ENCODE results near the gene MYLK. TPM values are rescaled to one million over a fixed set of nuclear protein-coding genes. Genes with fewer than 3 reads are reported as not detected.

MYLK gene
- total RNA-seq, 2 experiments from 2014 or later, result not detected

DNA sequence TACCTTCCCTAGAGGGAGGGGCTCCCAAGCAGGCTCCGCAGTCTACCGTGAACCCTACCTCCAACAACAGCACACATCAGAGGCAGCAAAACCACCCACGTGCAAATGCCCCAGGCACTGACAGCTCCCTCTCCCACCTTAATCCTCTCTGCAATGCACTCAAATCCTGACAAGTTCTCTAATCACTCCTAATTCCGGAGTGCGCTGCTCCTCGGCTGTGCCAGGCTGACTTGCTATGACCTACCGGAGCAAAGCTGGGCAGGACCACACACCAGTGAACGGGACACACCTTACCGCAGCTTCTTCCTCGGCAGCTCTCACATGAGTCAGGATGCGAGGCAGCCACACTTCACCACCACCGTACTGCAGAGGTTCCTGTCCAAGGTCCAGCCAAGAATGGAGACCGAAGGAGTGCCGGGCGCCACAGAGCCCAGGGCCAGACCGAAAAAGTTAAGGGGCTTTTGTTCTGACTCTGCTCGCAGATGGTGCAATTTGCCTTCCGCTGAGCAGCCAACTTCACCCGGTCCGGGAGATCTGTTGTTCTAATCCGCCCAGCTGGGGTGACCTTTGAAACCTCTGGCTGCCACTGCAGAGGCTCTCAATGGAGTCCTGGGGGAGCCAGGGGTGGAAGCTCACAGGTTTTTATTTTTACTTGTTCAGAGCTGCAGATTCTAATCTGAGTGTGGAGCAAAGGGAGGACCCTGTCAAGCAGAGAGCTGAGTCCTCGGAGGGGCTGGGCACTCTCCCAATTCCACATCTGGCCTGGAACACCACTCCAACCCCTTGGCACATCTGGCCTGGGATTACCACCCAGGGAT lies 84.4 kb downstream of the MYLK start:
- intact Hi-C loops (cut with micrococcal nuclease), result no loop called here
- no peaks in the 10 kb centered on the region for H3K27me3 Mint-ChIP-seq (ENCODE audit: low read depth)
- H3K27ac Mint-ChIP-seq, result no peak overlapping the region
- no peak overlapping the region for H3K4me3 Mint-ChIP-seq
- H3K4me1 Mint-ChIP-seq (ENCODE audit: low read depth), result no peaks in the 10 kb centered on the region
- no peaks in the 10 kb centered on the region for H3K36me3 Mint-ChIP-seq (ENCODE audit: low read depth)
- H3K9me3 Mint-ChIP-seq, result no peaks in the 10 kb centered on the region
- CTCF ChIA-PET, result interaction anchor here (0.7 kb wide), 1 partner anchor 137 kb away, joined by 4 read pairs; no protein-coding TSS in a partner anchor
- no peak for DNase-seq

DNA sequence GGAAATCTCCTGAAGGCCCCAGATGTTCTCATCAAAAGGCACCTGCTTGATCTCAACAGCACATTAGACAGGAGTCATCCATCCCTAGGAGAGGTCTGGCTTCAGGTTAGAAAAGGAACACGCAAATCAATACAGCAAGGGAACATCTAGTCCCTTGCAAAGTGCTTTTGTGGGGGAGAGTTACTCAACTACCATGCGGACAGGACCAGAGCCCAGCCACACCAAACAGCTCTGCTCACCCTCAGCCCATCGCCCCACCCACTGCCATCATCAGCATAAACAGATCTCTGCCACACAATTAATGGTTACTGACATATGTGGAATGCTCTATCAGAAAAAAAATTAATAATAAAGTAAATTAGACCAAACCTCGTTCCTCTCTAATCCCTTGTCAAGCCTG lies 85.6 kb downstream of the MYLK start:
- DNase-seq, result no peak
- Mint-ChIP-seq H3K9me3 (no peaks in the 10 kb centered on the region), H3K27ac (no peak overlapping the region), H3K36me3 (ENCODE audit: low read depth) (no peaks in the 10 kb centered on the region), H3K4me3 (no peak overlapping the region), H3K27me3 (ENCODE audit: low read depth) (no peaks in the 10 kb centered on the region), H3K4me1 (ENCODE audit: low read depth) (no peaks in the 10 kb centered on the region)
- intact Hi-C loops (cut with micrococcal nuclease), result no loop called here
- CTCF ChIA-PET, result no interaction called here

DNA sequence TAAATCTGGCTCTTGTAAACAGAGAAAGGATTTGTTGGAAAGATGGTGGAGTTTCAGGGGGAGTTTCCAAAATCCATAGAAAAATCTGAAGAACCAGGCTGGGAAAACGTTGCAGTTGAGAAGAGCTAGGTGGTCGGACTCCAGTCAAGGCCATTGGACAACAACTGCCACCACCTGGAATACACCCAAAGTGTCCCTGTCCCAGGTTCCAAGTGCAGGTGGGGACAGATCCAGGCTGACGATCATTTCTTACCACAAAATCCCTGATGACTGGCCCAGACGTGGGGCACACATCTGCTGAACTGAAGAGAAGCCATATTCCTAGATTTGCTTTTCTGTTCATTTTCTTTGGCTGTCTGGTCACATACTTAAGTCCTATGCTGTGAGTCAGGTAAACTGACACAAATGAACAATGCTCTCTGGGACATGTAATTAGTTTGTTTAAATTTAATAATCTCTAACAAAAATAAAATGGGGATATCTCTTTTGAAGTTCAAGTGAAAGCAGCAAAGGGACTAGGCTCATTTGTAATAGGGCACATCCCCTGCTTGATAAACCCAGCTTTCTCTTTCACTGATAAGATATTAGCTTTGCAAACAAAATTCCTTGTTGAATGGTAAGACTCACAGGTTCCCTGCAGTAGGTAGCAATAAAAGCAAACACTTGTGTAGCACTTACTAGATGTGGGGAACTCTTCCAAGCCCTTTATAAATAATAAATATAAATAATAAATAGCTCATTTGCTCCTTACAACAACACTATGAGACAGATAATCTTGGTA lies 88.5 kb downstream of the MYLK start:
- no peak overlapping the region for H3K4me3 Mint-ChIP-seq
- no peaks in the 10 kb centered on the region for H3K4me1 Mint-ChIP-seq (ENCODE audit: low read depth)
- CTCF ChIA-PET, result interaction anchor here (1.2 kb wide), 1 partner anchor 50 kb away, joined by 3 read pairs; no protein-coding TSS in a partner anchor
- no peaks in the 10 kb centered on the region for H3K36me3 Mint-ChIP-seq (ENCODE audit: low read depth)
- intact Hi-C loops (cut with micrococcal nuclease), result no loop called here
- no peak for DNase-seq
- no peak overlapping the region for H3K27ac Mint-ChIP-seq
- no peaks in the 10 kb centered on the region for H3K9me3 Mint-ChIP-seq
- no peaks in the 10 kb centered on the region for H3K27me3 Mint-ChIP-seq (ENCODE audit: low read depth)

DNA sequence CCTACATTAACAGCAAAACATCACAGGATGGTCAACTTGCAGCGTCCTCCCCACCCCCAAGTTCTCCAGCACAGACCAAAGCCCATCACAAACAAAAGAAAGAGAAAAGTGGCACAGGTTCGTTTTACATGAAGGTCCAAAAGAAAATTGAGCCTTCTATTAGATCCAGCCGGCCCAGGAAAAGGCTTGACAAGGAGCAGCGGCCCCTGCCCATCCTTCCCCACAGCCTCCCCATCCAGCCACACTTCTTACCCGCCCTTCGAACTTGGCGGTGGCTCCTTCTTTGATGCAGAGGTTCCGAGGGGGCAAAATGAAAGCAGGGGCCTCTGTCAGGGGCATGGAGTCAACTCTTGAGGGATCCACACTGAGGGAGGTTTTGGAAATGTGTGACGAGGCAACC lies 90.7 kb downstream of the MYLK start:
- peaks cover 4% of the 10 kb centered on the region for H3K27me3 Mint-ChIP-seq (ENCODE audit: low read depth)
- DNase-seq, result no peak
- CTCF ChIA-PET, result no interaction called here
- intact Hi-C loops (cut with micrococcal nuclease), result no loop called here
- H3K4me3 Mint-ChIP-seq, result no peak overlapping the region
- no peak overlapping the region for H3K27ac Mint-ChIP-seq
- H3K9me3 Mint-ChIP-seq, result no peaks in the 10 kb centered on the region
- no peaks in the 10 kb centered on the region for H3K4me1 Mint-ChIP-seq (ENCODE audit: low read depth)
- H3K36me3 Mint-ChIP-seq (ENCODE audit: low read depth), result no peaks in the 10 kb centered on the region

DNA sequence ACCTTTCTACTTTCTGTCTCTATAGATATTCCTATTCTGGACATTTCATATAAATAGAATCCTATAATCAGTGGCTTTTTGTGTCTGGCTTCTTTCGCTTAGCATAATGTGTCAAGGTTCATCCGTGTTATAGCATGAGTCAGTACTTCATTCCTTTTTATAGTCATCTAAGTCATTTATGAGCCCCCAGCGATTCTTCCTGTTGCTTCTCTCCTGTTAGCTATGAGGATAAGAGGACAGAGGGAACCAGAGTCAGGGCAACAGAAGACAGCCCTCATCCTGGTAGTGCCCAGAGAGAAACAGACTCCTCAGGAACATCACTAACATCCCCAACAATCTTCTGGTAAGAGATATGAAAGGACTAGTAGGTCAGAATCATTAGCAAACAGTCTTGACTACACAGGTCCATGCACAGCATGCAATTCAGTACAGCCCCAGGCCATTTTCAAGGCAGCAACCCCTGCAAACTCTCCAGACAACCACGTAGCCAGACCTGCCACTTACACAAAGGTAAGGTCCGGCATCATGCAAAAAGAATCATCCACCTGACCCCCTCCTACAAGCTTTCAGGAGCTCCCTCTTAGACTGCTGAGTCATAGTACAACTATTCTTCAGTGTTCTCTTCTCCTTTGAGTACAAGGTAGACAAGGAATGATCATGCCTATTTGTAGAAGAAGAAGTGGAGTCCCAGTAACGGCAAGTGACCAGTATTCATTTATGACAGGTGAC lies 91.5 kb downstream of the MYLK start:
- H3K27ac Mint-ChIP-seq, result no peak overlapping the region
- DNase-seq, result no peak
- intact Hi-C loops (cut with micrococcal nuclease), result no loop called here
- H3K27me3 Mint-ChIP-seq (ENCODE audit: low read depth), result peaks cover 4% of the 10 kb centered on the region
- no peaks in the 10 kb centered on the region for H3K4me1 Mint-ChIP-seq (ENCODE audit: low read depth)
- H3K4me3 Mint-ChIP-seq, result no peak overlapping the region
- no peaks in the 10 kb centered on the region for H3K9me3 Mint-ChIP-seq
- CTCF ChIA-PET, result no interaction called here
- H3K36me3 Mint-ChIP-seq (ENCODE audit: low read depth), result no peaks in the 10 kb centered on the region

DNA sequence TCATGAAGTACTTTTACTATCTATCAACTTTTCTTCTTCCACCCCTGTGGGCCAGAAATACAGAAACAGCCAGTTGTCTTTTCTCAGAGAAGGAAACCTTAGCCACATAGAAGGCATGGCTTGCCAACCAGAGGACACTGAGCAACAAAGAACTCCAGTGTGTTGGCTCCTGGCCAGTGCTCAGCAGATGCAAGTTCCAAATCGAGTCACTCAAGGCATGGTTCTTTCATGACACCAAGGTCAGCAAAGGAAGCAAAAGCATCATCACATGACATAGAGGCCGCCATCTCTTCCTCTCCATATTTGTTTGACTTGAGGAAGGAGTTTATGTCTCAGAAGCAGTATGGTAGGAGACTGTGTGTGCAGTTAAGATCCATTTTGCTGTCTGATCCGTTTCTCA lies 92.2 kb downstream of the MYLK start:
- no peaks in the 10 kb centered on the region for H3K4me1 Mint-ChIP-seq (ENCODE audit: low read depth)
- CTCF ChIA-PET, result no interaction called here
- H3K4me3 Mint-ChIP-seq, result no peak overlapping the region
- no peaks in the 10 kb centered on the region for H3K36me3 Mint-ChIP-seq (ENCODE audit: low read depth)
- no peak for DNase-seq
- H3K27ac Mint-ChIP-seq, result no peak overlapping the region
- intact Hi-C loops (cut with micrococcal nuclease), result no loop called here
- H3K9me3 Mint-ChIP-seq, result no peaks in the 10 kb centered on the region
- H3K27me3 Mint-ChIP-seq (ENCODE audit: low read depth), result peaks cover 4% of the 10 kb centered on the region

DNA sequence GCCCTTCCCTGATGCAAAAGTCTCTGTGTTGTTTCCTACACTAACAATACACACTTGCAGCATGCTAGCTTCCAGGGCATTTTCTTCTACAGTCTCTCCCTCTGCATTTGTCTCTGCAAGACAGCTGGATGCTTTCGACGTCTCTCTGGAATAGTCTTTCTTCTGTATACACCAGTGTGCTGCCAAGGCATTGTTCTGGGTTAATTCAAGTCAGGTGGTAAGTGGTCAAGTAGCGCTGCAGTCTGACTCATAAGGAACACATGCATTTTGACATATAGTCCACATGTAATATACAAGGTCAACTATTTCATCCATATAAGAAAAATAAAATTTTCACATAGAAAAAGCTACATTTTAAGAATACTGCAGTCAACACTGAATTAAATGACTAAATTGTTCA lies 92.7 kb downstream of the MYLK start:
- H3K27ac Mint-ChIP-seq, result no peak overlapping the region
- H3K27me3 Mint-ChIP-seq (ENCODE audit: low read depth), result peaks cover 4% of the 10 kb centered on the region
- no peaks in the 10 kb centered on the region for H3K9me3 Mint-ChIP-seq
- H3K4me3 Mint-ChIP-seq, result no peak overlapping the region
- H3K4me1 Mint-ChIP-seq (ENCODE audit: low read depth), result no peaks in the 10 kb centered on the region
- DNase-seq, result no peak
- CTCF ChIA-PET, result no interaction called here
- H3K36me3 Mint-ChIP-seq (ENCODE audit: low read depth), result no peaks in the 10 kb centered on the region
- intact Hi-C loops (cut with micrococcal nuclease), result no loop called here

DNA sequence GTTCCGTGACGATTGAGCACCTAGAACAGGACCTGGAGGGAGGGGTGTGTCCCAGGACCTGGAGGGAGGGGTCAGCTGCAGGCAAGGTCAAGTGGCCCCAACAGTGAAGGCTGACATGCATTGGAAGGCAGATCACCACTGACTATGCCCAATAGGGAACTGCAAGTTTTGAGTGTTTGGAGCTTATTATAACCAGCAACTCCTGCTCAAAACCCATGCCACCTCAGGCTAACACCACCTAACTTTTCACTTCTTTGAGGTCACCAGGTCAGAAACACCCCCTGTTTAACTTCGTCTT lies 93.1 kb downstream of the MYLK start:
- Mint-ChIP-seq H3K36me3 (ENCODE audit: low read depth) (no peaks in the 10 kb centered on the region), H3K27ac (no peak overlapping the region), H3K4me1 (ENCODE audit: low read depth) (no peaks in the 10 kb centered on the region), H3K4me3 (no peak overlapping the region), H3K27me3 (ENCODE audit: low read depth) (peaks cover 4% of the 10 kb centered on the region), H3K9me3 (no peaks in the 10 kb centered on the region)
- no peak for DNase-seq
- CTCF ChIA-PET, result no interaction called here
- intact Hi-C loops (cut with micrococcal nuclease), result no loop called here

DNA sequence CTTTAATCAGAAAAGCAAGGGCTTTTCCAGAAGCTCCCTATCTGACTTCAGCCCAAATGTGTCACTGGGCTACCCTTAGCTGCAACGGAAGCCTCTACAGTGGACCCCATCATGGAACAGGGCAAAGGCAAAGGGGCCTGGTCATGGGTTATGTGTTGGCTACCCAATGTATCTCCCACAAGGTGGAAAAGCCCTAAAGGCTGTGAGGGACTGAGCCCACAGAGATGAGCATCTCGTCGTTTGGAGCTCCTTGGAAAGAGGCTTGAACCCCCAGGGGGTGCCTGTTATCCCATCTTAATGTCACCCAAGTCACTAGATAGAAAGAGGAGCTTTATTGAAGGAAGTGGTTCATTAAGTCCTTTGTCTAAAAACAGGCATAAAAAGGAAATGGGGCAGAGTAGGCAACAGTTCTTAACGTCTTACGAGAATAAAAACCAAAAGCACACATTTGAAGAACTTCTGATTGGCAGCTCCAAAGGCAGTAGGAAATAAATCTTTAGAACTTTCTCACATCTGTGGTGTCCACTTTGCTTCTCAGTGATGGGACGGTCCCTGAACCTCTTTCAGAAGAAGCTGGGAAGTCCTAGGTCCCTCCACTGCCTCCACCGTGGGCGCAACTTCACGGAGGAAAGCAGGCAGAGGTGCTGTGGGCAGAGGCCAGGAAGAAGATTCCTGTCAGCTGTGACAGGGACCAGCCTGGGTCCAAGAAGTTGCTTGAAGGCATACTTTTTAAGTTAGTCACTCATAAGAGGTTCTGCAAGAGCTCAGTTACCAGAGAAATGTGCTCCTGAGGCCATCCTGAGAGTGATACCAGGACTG lies 93.7 kb downstream of the MYLK start:
- H3K27ac Mint-ChIP-seq, result no peak overlapping the region
- no peaks in the 10 kb centered on the region for H3K9me3 Mint-ChIP-seq
- H3K36me3 Mint-ChIP-seq (ENCODE audit: low read depth), result no peaks in the 10 kb centered on the region
- H3K4me1 Mint-ChIP-seq (ENCODE audit: low read depth), result no peaks in the 10 kb centered on the region
- no peak for DNase-seq
- H3K27me3 Mint-ChIP-seq (ENCODE audit: low read depth), result peaks cover 4% of the 10 kb centered on the region
- H3K4me3 Mint-ChIP-seq, result no peak overlapping the region
- intact Hi-C loops (cut with micrococcal nuclease), result no loop called here
- CTCF ChIA-PET, result no interaction called here

DNA sequence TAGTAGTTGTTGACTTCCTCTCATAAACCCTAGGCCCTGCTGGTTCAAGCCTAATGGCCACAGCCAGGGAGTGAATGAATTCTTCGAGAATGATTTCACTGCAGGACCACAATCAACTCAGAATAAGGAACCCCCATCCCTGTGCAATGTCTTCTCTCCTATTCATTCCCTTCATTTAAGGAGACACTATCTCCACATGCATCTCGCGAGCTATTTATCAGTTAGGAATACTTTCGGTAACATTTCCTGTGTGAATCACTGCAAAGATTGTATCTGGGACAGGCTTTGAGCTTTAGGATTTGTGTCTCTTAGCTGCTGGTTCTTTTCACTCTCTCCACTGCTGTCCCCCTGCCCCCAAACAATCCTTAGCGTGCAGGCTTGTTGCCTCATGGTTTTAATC lies 94.4 kb downstream of the MYLK start:
- H3K27ac Mint-ChIP-seq, result no peak overlapping the region
- H3K9me3 Mint-ChIP-seq, result no peaks in the 10 kb centered on the region
- intact Hi-C loops (cut with micrococcal nuclease), result no loop called here
- DNase-seq, result no peak
- H3K4me3 Mint-ChIP-seq, result no peak overlapping the region
- H3K27me3 Mint-ChIP-seq (ENCODE audit: low read depth), result peaks cover 4% of the 10 kb centered on the region
- no peaks in the 10 kb centered on the region for H3K4me1 Mint-ChIP-seq (ENCODE audit: low read depth)
- CTCF ChIA-PET, result no interaction called here
- H3K36me3 Mint-ChIP-seq (ENCODE audit: low read depth), result no peaks in the 10 kb centered on the region

DNA sequence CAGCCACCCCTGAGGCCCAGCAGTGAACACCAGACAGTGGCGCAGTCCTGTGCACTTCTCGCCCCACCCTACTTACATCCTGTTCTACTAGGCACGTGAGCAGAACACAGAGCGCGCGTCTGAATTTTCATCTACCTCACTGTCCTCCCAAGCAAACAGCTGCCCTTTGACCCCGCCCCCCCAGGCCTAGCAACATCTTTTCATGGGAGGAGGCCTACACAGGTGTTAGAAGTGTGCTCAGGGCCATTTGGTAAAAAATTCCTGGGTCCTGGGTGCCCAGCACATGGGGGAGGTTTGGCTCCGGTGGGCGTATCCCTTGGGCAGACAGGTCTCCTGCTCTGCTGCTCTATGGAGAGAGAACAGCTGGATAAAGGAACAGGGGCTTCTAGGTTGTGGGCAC lies 95.0 kb downstream of the MYLK start:
- no peak overlapping the region for H3K4me3 Mint-ChIP-seq
- no peak for DNase-seq
- intact Hi-C loops (cut with micrococcal nuclease), result no loop called here
- no peaks in the 10 kb centered on the region for H3K36me3 Mint-ChIP-seq (ENCODE audit: low read depth)
- H3K4me1 Mint-ChIP-seq (ENCODE audit: low read depth), result no peaks in the 10 kb centered on the region
- H3K9me3 Mint-ChIP-seq, result no peaks in the 10 kb centered on the region
- peaks cover 4% of the 10 kb centered on the region for H3K27me3 Mint-ChIP-seq (ENCODE audit: low read depth)
- CTCF ChIA-PET, result no interaction called here
- no peak overlapping the region for H3K27ac Mint-ChIP-seq

DNA sequence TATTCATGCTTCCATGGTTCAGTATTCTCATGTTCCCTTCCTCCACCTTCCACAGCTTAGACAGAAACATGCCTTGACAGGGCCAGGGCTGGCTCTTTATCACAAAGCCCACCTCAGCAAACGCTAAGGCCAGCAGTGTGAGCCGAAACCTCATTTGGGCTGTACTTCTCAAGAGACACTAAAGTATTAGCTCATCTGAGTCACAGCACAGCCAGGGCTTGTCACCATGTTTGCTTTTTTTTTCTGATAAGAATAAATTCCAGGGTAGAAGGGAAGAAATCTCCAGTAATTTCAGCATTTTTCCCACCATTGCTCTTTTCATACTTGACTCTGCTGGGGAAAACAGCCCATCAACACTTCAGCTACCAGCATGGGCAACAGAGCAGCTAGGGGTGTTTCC lies 95.4 kb downstream of the MYLK start:
- Mint-ChIP-seq H3K9me3 (no peaks in the 10 kb centered on the region), H3K4me1 (ENCODE audit: low read depth) (no peaks in the 10 kb centered on the region), H3K27ac (no peak overlapping the region), H3K36me3 (ENCODE audit: low read depth) (no peaks in the 10 kb centered on the region), H3K27me3 (ENCODE audit: low read depth) (peaks cover 4% of the 10 kb centered on the region), H3K4me3 (no peak overlapping the region)
- CTCF ChIA-PET, result no interaction called here
- no peak for DNase-seq
- intact Hi-C loops (cut with micrococcal nuclease), result no loop called here

All from activated naive CD4-positive, alpha-beta T cell treated with anti-CD3 and anti-CD28 coated beads for 36 hours (primary cell).